ENCODE data around the gene STK11. TPM values are rescaled to one million over a fixed set of nuclear protein-coding genes. Genes with fewer than 3 reads are reported as not detected.

Gene STK11, protein sequence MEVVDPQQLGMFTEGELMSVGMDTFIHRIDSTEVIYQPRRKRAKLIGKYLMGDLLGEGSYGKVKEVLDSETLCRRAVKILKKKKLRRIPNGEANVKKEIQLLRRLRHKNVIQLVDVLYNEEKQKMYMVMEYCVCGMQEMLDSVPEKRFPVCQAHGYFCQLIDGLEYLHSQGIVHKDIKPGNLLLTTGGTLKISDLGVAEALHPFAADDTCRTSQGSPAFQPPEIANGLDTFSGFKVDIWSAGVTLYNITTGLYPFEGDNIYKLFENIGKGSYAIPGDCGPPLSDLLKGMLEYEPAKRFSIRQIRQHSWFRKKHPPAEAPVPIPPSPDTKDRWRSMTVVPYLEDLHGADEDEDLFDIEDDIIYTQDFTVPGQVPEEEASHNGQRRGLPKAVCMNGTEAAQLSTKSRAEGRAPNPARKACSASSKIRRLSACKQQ
- 10 to 100 TPM; 65.1 to 66.1 TPM for total RNA-seq

- H3K36me3 Mint-ChIP-seq (ENCODE audit: low read depth), result peaks cover 16% of the 10 kb centered on the region
- H3K4me1 Mint-ChIP-seq (ENCODE audit: low read depth), result peaks cover 32% of the 10 kb centered on the region
- intact Hi-C loops (cut with micrococcal nuclease), result loop anchor here (1.0 kb wide), 3 partner anchors 16 to 184 kb away; partner anchors contain the start of genes CIRBP, RNU6-2 and TMEM259
- DNase-seq, result peak; percentile 99
- H3K27me3 Mint-ChIP-seq (ENCODE audit: low read depth), result no peaks in the 10 kb centered on the region
- peak within 1 kb of the TSS; percentile 84 for H3K27ac Mint-ChIP-seq
- CTCF ChIA-PET, result no interaction called here
- peak within 1 kb of the TSS; percentile 93 for H3K4me3 Mint-ChIP-seq
- H3K9me3 Mint-ChIP-seq, result no peaks in the 10 kb centered on the region
Observed at GRCh38 chr19:1205114-1206099, at the start of gene STK11. TSS of gene STK11 (plus strand) at chr19:1205778. CDS start at chr19:1206914, 1,136 bp downstream.

DNA sequence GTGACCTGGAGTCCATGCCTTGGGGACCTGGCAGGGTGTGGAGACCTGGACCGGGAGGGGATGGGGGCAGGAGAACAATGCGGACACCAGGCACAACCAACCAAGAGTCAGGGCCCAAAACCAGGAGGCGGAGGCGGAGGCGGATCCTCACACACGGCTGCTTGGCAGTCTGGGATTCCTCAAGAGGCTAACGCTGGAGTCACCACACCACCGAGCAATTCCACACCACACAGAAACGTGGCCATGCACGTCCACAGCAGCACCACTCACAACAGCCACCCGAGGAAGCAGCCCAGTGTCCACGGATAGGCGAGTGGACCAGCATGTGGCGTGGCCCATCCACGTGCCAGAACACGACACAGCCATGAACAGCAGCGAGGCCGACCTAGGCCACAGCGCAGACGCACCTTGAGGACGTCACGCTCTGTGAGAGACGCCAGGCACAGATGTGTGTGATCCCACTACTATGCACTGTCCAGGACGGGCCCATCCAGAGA, 49.2 kb upstream of the STK11 start:
- Mint-ChIP-seq H3K4me3 (no peak overlapping the region), H3K27ac (no peak overlapping the region), H3K4me1 (ENCODE audit: low read depth) (peaks cover 1% of the 10 kb centered on the region), H3K27me3 (ENCODE audit: low read depth) (no peaks in the 10 kb centered on the region), H3K36me3 (ENCODE audit: low read depth) (peaks cover 2% of the 10 kb centered on the region), H3K9me3 (no peaks in the 10 kb centered on the region)
- CTCF ChIA-PET, result no interaction called here
- intact Hi-C loops (cut with micrococcal nuclease), result no loop called here
- no peak for DNase-seq

- Mint-ChIP-seq H3K4me1 (ENCODE audit: low read depth) (peaks cover 3% of the 10 kb centered on the region), H3K4me3 (no peak overlapping the region), H3K36me3 (ENCODE audit: low read depth) (no peaks in the 10 kb centered on the region), H3K27ac (no peak overlapping the region), H3K27me3 (ENCODE audit: low read depth) (no peaks in the 10 kb centered on the region), H3K9me3 (no peaks in the 10 kb centered on the region)
- intact Hi-C loops (cut with micrococcal nuclease), result no loop called here
- no peak for DNase-seq
- CTCF ChIA-PET, result no interaction called here
Observed at GRCh38 chr19:1156830-1157615, 48.6 kb upstream of the STK11 start.

GRCh38 chr19:1157931-1158884, 47.4 kb upstream of the STK11 start:
- no peak for DNase-seq
- peaks cover 7% of the 10 kb centered on the region for H3K4me1 Mint-ChIP-seq (ENCODE audit: low read depth)
- H3K9me3 Mint-ChIP-seq, result no peaks in the 10 kb centered on the region
- CTCF ChIA-PET, result interaction anchor here (0.6 kb wide), 1 partner anchor 247 kb away, joined by 3 read pairs; no protein-coding TSS in a partner anchor
- intact Hi-C loops (cut with micrococcal nuclease), result no loop called here
- H3K27ac Mint-ChIP-seq, result no peak overlapping the region
- H3K36me3 Mint-ChIP-seq (ENCODE audit: low read depth), result no peaks in the 10 kb centered on the region
- no peaks in the 10 kb centered on the region for H3K27me3 Mint-ChIP-seq (ENCODE audit: low read depth)
- H3K4me3 Mint-ChIP-seq, result no peak overlapping the region

DNA sequence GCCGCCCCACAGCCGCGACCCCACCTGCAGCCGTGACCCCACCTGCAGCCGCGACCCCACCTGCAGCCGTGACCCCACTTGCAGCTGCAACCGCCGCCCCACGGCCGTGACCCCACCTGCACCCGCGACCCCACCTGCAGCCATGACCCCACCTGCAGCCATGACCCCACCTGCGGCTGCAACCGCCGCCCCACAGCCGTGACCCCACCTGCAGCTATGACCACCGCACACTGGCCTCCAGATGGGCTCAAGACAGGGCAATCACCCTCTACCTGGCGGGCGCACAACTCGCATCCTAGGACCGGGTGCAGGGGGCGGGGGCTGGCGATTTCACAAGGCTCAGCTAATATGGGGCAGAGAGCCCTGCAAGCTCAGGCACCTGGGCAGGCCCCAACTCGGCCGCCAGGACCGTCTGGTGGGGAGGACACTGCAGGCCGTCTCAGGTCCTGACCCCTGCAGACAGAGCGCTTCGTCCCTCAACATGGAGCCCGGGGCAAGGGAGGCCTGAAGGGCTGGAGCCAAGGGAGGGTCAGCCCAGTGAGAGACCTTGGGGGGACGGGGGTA, 46.6 kb upstream of the STK11 start:
- no peaks in the 10 kb centered on the region for H3K9me3 Mint-ChIP-seq
- no peaks in the 10 kb centered on the region for H3K36me3 Mint-ChIP-seq (ENCODE audit: low read depth)
- H3K4me3 Mint-ChIP-seq, result no peak overlapping the region
- H3K27me3 Mint-ChIP-seq (ENCODE audit: low read depth), result no peaks in the 10 kb centered on the region
- H3K27ac Mint-ChIP-seq, result no peak overlapping the region
- DNase-seq, result no peak
- CTCF ChIA-PET, result interaction anchor here (0.6 kb wide), 1 partner anchor 247 kb away, joined by 3 read pairs; no protein-coding TSS in a partner anchor
- intact Hi-C loops (cut with micrococcal nuclease), result no loop called here
- H3K4me1 Mint-ChIP-seq (ENCODE audit: low read depth), result peaks cover 7% of the 10 kb centered on the region

DNA sequence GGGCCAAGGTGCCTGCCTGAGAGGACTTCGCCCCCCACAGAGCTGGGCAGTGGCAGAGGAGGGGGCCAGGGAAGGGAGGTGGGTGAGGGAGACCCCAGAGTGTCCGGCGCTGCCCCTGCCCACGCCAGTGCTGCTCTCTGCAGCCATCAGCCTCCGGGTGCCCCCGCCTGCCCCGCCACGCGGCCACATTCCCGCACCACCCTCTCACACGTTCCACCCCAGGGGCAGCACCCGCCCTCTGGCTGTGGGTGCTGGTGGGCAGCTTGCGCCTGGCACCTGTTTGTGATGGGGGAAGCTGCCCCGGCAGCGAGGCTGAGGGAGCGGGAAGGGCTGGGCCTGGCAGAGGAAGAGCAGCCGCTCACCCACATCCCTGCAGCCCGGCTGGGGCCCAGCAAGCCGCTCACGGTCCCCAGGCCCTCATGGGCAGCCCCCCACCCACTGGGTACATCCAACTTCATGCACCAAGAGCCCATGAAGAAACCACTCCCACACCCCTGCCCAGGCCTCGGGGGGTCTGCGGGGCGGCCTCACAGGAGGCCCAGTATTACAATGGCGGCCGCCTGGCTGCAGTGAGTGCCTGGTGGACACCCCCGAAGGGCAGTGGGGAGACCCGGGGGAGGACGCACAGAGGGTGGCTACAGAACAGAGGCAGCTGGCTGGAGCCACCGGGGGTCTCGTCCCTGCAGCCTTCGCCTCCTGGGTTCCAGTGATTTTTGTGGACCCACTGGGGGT, 45.5 kb upstream of the STK11 start:
- no peaks in the 10 kb centered on the region for H3K36me3 Mint-ChIP-seq (ENCODE audit: low read depth)
- no peak overlapping the region for H3K4me3 Mint-ChIP-seq
- intact Hi-C loops (cut with micrococcal nuclease), result no loop called here
- no peak overlapping the region for H3K27ac Mint-ChIP-seq
- no peaks in the 10 kb centered on the region for H3K9me3 Mint-ChIP-seq
- CTCF ChIA-PET, result no interaction called here
- peaks cover 7% of the 10 kb centered on the region for H3K4me1 Mint-ChIP-seq (ENCODE audit: low read depth)
- H3K27me3 Mint-ChIP-seq (ENCODE audit: low read depth), result no peaks in the 10 kb centered on the region
- no peak for DNase-seq

DNA sequence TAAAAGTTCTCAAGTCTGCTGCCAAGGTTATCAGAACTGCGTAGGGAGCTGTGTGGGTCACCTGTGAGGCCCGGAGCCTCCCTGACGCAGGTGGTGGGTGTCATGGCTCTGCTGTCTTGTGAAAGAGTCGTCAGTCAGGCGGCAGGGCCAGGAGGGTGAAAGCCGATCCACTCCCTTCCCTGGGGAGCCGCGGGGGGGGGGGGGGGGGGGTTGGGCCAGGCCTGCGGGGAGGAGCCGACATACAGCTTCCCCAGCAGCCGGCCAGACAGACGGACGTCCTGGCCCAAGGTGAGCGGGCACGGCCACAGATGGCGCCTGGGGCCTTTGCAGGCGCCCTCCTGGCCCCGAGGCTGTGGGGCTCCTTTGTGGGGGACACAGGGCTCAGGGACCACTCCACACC, 43.9 kb upstream of the STK11 start:
- Mint-ChIP-seq H3K27ac (no peak overlapping the region), H3K4me3 (no peak overlapping the region)
- CTCF ChIA-PET, result no interaction called here

GRCh38 chr19:1162404-1163282, 42.9 kb upstream of the STK11 start:
- H3K27ac Mint-ChIP-seq, result no peak overlapping the region
- H3K27me3 Mint-ChIP-seq (ENCODE audit: low read depth), result no peaks in the 10 kb centered on the region
- CTCF ChIA-PET, result interaction anchor here (0.6 kb wide), 3 partner anchors 37 to 619 kb away, joined by 3 to 6 read pairs (median 3); no protein-coding TSS in a partner anchor
- H3K4me1 Mint-ChIP-seq (ENCODE audit: low read depth), result peaks cover 7% of the 10 kb centered on the region
- no peaks in the 10 kb centered on the region for H3K36me3 Mint-ChIP-seq (ENCODE audit: low read depth)
- intact Hi-C loops (cut with micrococcal nuclease), result no loop called here
- no peak overlapping the region for H3K4me3 Mint-ChIP-seq
- DNase-seq, result no peak
- no peaks in the 10 kb centered on the region for H3K9me3 Mint-ChIP-seq

More for the DNA sequence above, 43.9 kb upstream of the STK11 start:
- no peaks in the 10 kb centered on the region for H3K9me3 Mint-ChIP-seq
- no peaks in the 10 kb centered on the region for H3K36me3 Mint-ChIP-seq (ENCODE audit: low read depth)
- DNase-seq, result no peak
- peaks cover 7% of the 10 kb centered on the region for H3K4me1 Mint-ChIP-seq (ENCODE audit: low read depth)
- intact Hi-C loops (cut with micrococcal nuclease), result no loop called here
- no peaks in the 10 kb centered on the region for H3K27me3 Mint-ChIP-seq (ENCODE audit: low read depth)

GRCh38 chr19:1163283-1163933, 42.2 kb upstream of the STK11 start:
- Mint-ChIP-seq H3K27me3 (ENCODE audit: low read depth) (no peaks in the 10 kb centered on the region), H3K4me1 (ENCODE audit: low read depth) (peaks cover 7% of the 10 kb centered on the region), H3K36me3 (ENCODE audit: low read depth) (no peaks in the 10 kb centered on the region), H3K27ac (no peak overlapping the region), H3K9me3 (no peaks in the 10 kb centered on the region), H3K4me3 (no peak overlapping the region)
- CTCF ChIA-PET, result no interaction called here
- DNase-seq, result no peak
- intact Hi-C loops (cut with micrococcal nuclease), result no loop called here

Measured in activated naive CD4-positive, alpha-beta T cell treated with anti-CD3 and anti-CD28 coated beads for 36 hours (primary cell).